ENCODE measurements around the gene ILKAP. TPM values are rescaled to one million over a fixed set of nuclear protein-coding genes. Genes with fewer than 3 reads are reported as not detected.

Gene ILKAP, protein sequence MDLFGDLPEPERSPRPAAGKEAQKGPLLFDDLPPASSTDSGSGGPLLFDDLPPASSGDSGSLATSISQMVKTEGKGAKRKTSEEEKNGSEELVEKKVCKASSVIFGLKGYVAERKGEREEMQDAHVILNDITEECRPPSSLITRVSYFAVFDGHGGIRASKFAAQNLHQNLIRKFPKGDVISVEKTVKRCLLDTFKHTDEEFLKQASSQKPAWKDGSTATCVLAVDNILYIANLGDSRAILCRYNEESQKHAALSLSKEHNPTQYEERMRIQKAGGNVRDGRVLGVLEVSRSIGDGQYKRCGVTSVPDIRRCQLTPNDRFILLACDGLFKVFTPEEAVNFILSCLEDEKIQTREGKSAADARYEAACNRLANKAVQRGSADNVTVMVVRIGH
- 34.9 to 41.6 TPM (median 39.3 TPM) in 5 replicates for total RNA-seq (2022; extraction: Qiagen RNA extraction)

DNA sequence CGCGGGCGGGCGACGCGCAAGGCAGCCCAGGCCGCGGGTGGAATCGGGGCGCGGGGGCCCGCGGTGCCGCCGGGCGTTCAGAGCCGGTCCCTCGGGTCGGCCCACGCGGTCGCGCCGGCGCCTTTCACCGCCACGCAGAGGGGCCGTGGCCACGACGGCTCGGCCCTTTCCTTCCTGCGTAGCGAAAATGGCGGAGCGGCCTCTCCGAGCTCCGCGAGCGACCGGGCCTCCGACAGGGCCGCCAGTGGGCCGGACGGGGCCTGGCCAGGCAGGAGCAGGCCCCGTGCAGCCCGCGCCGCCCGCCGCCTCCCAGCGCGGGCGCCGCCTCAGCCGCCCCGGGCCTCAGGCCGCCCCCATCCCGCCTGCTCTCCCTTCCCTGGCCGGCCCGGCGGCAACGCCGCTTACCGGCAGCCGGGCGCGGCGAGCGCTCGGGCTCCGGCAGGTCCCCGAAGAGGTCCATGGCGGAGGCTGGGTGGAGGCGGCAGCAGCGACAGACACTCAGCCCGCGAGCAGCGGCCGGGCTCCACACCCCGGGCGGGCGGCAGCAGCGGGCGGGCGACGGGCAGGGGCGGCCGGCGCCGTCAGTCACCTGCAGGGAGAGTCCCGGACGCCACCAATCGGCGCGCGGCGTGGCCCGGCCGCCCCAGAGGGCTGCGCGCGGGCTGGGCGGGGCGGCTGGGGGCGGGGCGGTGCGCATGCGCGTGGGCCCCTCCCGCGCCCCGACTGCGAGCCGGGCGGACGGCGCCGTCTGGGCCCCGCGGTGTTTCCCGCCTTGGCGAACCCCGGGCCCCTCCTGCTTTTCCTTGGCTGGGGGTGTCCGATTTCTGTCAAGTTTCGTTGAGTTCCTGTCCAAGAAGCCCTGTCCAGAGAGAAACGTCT is at the start of gene ILKAP:
ILKAP (minus strand) TSS at position 602 of the 879 bp plus-strand sequence; CDS start at position 460, 142 bp downstream.

DNA sequence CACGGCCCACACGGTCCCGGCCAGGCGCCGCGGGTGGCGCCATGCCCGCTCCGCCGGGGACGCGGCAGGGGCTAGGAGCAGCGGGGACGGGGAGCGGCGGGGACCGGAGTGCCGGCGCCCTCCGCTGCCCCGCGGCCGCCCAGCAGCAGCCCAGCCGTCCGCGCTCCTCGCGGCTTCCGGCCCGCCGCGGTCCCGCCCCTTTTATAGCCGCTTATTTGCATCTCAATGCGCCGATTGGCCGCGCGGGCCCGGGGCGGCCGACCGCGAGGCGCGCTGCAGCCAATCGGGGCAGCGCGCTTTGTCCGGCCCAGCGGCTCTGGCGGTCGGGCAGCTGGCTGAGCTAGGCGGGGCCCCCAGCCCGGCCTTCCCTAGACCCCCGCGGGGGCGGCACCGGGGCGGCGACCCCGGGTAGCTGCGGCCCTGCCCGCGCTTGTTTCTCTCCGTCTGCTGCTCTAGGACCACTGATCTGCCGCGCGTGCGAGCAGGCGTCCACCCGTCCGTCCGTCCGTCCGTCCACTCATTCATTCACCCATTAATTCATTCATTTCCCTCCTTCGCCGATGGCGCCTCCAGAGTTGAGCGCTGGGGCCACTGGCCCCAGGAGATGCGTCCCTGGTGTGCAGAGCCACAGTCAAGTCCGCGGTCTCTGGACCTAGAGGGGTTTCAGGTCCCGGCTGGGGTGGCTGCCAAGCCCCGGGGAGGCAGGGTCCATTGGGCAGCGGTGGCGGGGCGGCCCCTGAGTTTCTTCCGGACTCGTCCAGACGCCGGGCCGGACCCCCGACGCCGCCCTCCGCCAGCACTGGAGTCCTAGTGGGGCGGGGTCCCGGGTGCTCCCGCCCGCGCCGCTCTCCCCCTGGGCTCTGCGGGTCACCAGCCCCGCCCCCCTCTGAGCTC is 36.6 kb upstream of the ILKAP start, which contains the start of gene HES6:
HES6 (minus strand) TSS at position 176 of the 894 bp plus-strand sequence; CDS start at position 43, 133 bp downstream.

DNA sequence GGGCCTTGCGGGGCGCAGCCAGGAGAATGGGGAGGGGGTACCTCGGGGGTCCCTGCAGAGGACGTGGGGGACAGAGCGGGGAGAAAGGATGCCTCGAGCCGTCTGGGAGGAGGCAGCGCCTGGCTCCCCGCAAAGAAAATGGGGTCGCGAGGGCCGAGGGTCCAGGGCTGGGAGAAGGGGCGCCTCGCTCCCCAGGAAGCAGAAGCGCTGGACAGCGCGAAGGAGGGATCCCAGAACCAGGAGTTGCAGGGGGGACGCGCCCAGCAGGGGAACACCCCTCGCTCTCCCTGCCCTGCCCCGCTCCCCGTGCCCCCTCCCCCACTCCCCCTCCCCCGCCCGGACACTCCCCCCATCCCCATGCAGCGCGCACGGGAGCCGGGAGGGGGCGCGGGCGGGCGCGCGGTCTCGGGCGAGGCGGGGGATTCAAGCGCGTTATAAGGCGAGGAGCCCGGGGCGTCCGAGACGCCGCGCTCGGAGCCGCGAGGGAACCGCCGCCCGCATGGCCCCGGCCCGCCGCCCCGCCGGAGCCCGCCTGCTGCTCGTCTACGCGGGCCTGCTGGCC is 44.9 kb downstream of the ILKAP start, which contains the start of gene ERFE:
ERFE (plus strand) TSS at position 462 of the 562 bp plus-strand sequence; CDS start at position 500, 38 bp downstream.

DNA sequence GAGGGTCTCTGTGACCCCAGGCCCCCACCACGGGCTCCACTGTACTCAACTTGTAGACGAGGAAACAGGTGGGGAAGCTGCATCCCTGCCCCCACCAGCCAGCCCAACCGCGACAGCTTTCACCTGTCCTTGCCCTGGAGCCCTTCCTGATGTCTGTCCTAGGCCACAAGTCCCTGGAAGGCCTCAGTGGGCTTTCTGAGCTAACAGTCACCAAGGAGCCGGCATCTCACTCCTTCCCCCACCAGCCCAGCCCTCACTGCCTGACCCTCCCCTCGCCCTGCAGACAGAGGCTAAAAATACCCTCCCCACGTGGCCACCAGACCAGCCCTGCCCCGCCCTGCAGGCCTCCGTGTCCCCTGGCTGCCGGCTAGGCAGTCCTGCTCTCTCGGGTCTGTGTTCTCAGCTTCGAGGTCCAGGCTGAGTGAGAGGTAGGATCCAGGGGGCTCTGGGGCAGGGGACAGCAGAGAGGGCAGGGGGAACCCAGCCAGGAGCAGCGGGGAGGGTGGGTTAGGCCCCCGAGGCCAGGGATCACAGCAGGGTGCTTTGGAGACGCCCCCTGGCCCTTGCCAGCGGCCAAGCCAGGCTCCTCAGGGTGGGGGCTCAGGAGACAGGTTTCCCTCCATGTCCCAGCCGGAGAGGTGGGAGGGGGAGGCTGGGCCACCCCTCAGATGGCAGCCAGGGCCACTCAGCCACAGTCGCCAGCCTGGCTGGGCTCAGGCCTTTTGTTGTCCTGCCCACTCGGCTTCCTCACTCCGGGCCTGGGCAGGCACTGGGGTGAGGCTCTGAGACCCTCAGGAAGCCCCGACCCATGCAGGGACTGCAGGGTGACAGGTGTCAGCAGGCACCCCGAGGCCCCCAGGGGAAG is 64.9 kb downstream of the ILKAP start, which contains the start of gene KLHL30:
KLHL30 (plus strand) TSS at position 338 of the 865 bp plus-strand sequence. CDS start 2,087 bp downstream, outside the sequence.

Other genes starting within 250 kb of the ILKAP start
- 47.5 to 50.5 TPM (median 50.2 TPM) in 5 replicates for gene UBE2F, start 236.7 kb downstream of the ILKAP start, total RNA-seq (2022; extraction: Qiagen RNA extraction)
- 17.9 to 21.9 TPM (median 19.4 TPM) in 5 replicates for gene SCLY, start 142.7 kb downstream of the ILKAP start, total RNA-seq (2022; extraction: Qiagen RNA extraction)
- 0.07 to 0.22 TPM (median 0.14 TPM) in 5 replicates for gene ESPNL, start 103.4 kb downstream of the ILKAP start, total RNA-seq (2022; extraction: Qiagen RNA extraction)
- gene KLHL30, start 65.0 kb downstream of the ILKAP start, total RNA-seq (2022; extraction: Qiagen RNA extraction), result 0.16 to 0.25 TPM (median 0.22 TPM) in 5 replicates
- gene ERFE, start 44.7 kb downstream of the ILKAP start, total RNA-seq (2022; extraction: Qiagen RNA extraction), result 5.8 to 8.7 TPM (median 7.8 TPM) in 5 replicates
- gene HES6, start 36.3 kb upstream of the ILKAP start, total RNA-seq (2022; extraction: Qiagen RNA extraction), result 8.0 to 15.1 TPM (median 14.5 TPM) in 5 replicates
- gene PER2, start 84.9 kb upstream of the ILKAP start, total RNA-seq (2022; extraction: Qiagen RNA extraction), result 5.3 to 7.9 TPM (median 6.5 TPM) in 5 replicates
- gene TRAF3IP1, start 116.8 kb upstream of the ILKAP start, total RNA-seq (2022; extraction: Qiagen RNA extraction), result 9.7 to 15.2 TPM (median 12.7 TPM) in 5 replicates
- 38.9 to 58.9 TPM (median 55.3 TPM) in 5 replicates for gene ASB1, start 223.2 kb upstream of the ILKAP start, total RNA-seq (2022; extraction: Qiagen RNA extraction)

Measured in A549 treated with AZD2906 at 1 μM for 4 hours (cell line).